Keratinocyte (primary cell): ENCODE results near the gene BCAP31. TPM values are rescaled to one million over a fixed set of nuclear protein-coding genes. Genes with fewer than 3 reads are reported as not detected.
A peak's percentile ranks its signal among the peaks of the same experiment; 100 is the strongest.

ENCODE experiments used
- DNase-seq: peaks from one replicate; pipeline ENCODE4 v3.0.0-alpha.2; 2011; ENCODE audit warnings: low read depth, missing footprints, low spot score
- FAIRE-seq: peaks from 2 replicates; lab custom pipeline; 2011; peaks lifted over from hg19 to GRCh38; lab: Jason Lieb, UNC
- H2AFZ ChIP-seq: 2 replicates; pipeline ENCODE4 v1.6.0; 2012; ENCODE audit warnings: low read length, control low read depth, inconsistent platforms; ENCODE audit not compliant: control insufficient read depth
- H3K27ac ChIP-seq: 2 replicates; pipeline ENCODE4 v1.5.1; 2011; ENCODE audit warnings: low read length; ENCODE audit not compliant: control insufficient read depth, insufficient read depth
- H3K27me3 ChIP-seq: 3 replicates; pipeline ENCODE4 v1.6.0; 2011; ENCODE audit warnings: low read length; ENCODE audit not compliant: control insufficient read depth, insufficient read depth; ENCODE audit errors: extremely low read depth
- H3K36me3 ChIP-seq, 2 experiments: 2 replicates in 1 of 2; 3 replicates in 1 of 2; pipeline ENCODE4 v1.5.1; 2011; ENCODE audit warnings: low read length in 2 of 2, mild to moderate bottlenecking in 1 of 2; ENCODE audit not compliant: control insufficient read depth in 2 of 2, insufficient read depth in 2 of 2; ENCODE audit errors: extremely low read depth in 1 of 2
- H3K4me1 ChIP-seq: 3 replicates; pipeline ENCODE4 v1.5.1; 2011; ENCODE audit warnings: low read length; ENCODE audit not compliant: control insufficient read depth, insufficient read depth; ENCODE audit errors: extremely low read depth
- H3K4me2 ChIP-seq: 3 replicates; pipeline ENCODE4 v1.6.0; 2011; ENCODE audit warnings: low read depth, low read length; ENCODE audit not compliant: control insufficient read depth, insufficient read depth; ENCODE audit errors: extremely low read depth
- H3K4me3 ChIP-seq, 3 experiments: fragments of 200-600 bp in 1 of 3; sonication (generic) in 1 of 3; 2 replicates in 2 of 3; 3 replicates in 1 of 3; pipeline ENCODE4 v1.5.1; 2011 to 2016; ENCODE audit warnings: low read length in 3 of 3, mild to moderate bottlenecking in 3 of 3, control low read depth in 2 of 3, inconsistent platforms in 1 of 3, low read depth in 1 of 3, mixed read lengths in 1 of 3, mixed run types in 1 of 3, moderate library complexity in 1 of 3; ENCODE audit not compliant: control insufficient read depth in 2 of 3, insufficient read depth in 2 of 3; ENCODE audit errors: extremely low read depth in 1 of 3
- H3K79me2 ChIP-seq: 2 replicates; pipeline ENCODE4 v1.6.0; 2012; ENCODE audit warnings: low read length; ENCODE audit not compliant: control insufficient read depth, insufficient read depth
- H3K9ac ChIP-seq: 3 replicates; pipeline ENCODE4 v1.6.0; 2011; ENCODE audit warnings: low read length; ENCODE audit not compliant: control insufficient read depth, insufficient read depth; ENCODE audit errors: extremely low read depth
- H3K9me1 ChIP-seq: 3 replicates; pipeline ENCODE4 v1.6.0; 2011; ENCODE audit warnings: low read length; ENCODE audit not compliant: control insufficient read depth, insufficient read depth; ENCODE audit errors: extremely low read depth
- H3K9me3 ChIP-seq: 2 replicates; pipeline ENCODE4 v1.5.1; 2012; ENCODE audit warnings: low read depth, low read length; ENCODE audit not compliant: control insufficient read depth
- H4K20me1 ChIP-seq: 3 replicates; pipeline ENCODE4 v1.6.0; 2011; ENCODE audit warnings: low read length; ENCODE audit not compliant: control insufficient read depth, insufficient read depth; ENCODE audit errors: extremely low read depth
- EZH2 ChIP-seq: IDR thresholded peaks from one replicate; pipeline ENCODE4 v1.6.1; 2012; ENCODE audit warnings: inconsistent platforms, mild to moderate bottlenecking, low read length, moderate library complexity
- dilution Hi-C: fragments of 300-500 bp; cut with MboI; formaldehyde crosslinking; loops from one replicate; pipeline ENCODE4 v1.7.0; 2020; ENCODE audit warnings: low sequenced_read_pairs; ENCODE audit not compliant: extremely low pct_ligation_motif_present
- polyA plus RNA-seq, 5 experiments: library from polyadenylated mRNA; depleted of rRNA in 3 of 5; stranded (reverse) in 3 of 5; stranded (forward) in 1 of 5; unstranded in 1 of 5; fragments of >200 nt; gene quantifications; 1 replicate in 1 of 5; 2 replicates in 3 of 5; 3 replicates in 1 of 5; pipeline versions ENCODE4 v1.2.1 to v1.2.3, GENCODE V29; 2011 to 2012; ENCODE audit warnings: missing spikeins in 2 of 5, low read depth in 1 of 5, low replicate concordance in 1 of 5
- TF ChIP-seq, protein P1 (sequence below), 3 experiments: IDR thresholded peaks in 1 of 3; conservative IDR thresholded peaks in 1 of 3; optimal IDR thresholded peaks in 1 of 3; 2 replicates in 2 of 3; 3 replicates in 1 of 3; pipeline versions ENCODE3 to v1.5.1; 2011; ENCODE audit warnings: low read length in 3 of 3, mild to moderate bottlenecking in 3 of 3, moderate library complexity in 2 of 3, control low read depth in 1 of 3, inconsistent platforms in 1 of 3; ENCODE audit not compliant: insufficient read depth in 2 of 3; ENCODE audit errors: extremely low read depth in 1 of 3

The BCAP31 gene
- polyA plus RNA-seq, 1 donor (not counting 4 experiments of a cell fraction or from before 2014, with no cell fraction given): 262 TPM

GRCh38 chrX:153725832-153726285, 1.7 kb upstream of the BCAP31 start:
- peaks cover under 1 to 3% of the 10 kb centered on the region in 2 experiments for H3K36me3 ChIP-seq
- peak overlapping the region in 1 of 3 experiments; percentile 6 for H3K4me3 ChIP-seq
- no peak overlapping the region for H3K27ac ChIP-seq
- DNase-seq (no peak), FAIRE-seq (no peak)
- no peaks in the 10 kb centered on the region for H3K9me3 ChIP-seq
- peak overlapping the region; percentile 16 for H3K4me2 ChIP-seq
- H3K9me1 ChIP-seq: no peaks in the 10 kb centered on the region
- TF ChIP-seq EZH2: no peak
- TF ChIP-seq, protein P1, sequence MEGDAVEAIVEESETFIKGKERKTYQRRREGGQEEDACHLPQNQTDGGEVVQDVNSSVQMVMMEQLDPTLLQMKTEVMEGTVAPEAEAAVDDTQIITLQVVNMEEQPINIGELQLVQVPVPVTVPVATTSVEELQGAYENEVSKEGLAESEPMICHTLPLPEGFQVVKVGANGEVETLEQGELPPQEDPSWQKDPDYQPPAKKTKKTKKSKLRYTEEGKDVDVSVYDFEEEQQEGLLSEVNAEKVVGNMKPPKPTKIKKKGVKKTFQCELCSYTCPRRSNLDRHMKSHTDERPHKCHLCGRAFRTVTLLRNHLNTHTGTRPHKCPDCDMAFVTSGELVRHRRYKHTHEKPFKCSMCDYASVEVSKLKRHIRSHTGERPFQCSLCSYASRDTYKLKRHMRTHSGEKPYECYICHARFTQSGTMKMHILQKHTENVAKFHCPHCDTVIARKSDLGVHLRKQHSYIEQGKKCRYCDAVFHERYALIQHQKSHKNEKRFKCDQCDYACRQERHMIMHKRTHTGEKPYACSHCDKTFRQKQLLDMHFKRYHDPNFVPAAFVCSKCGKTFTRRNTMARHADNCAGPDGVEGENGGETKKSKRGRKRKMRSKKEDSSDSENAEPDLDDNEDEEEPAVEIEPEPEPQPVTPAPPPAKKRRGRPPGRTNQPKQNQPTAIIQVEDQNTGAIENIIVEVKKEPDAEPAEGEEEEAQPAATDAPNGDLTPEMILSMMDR (optimal IDR thresholded peaks at IDR 0.05 in 1 of 3, IDR thresholded peaks at IDR 0.05 in 1 of 3, conservative IDR thresholded peaks at IDR 0.05 in 1 of 3; ENCODE audit: extremely low read depth in 1 of 3, insufficient read depth in 2 of 3, low read length in 3 of 3): no peak
- H4K20me1 ChIP-seq: peaks cover 2% of the 10 kb centered on the region
- H3K9ac ChIP-seq: no peak overlapping the region
- peaks cover 28% of the 10 kb centered on the region for H3K4me1 ChIP-seq
- peaks cover 17% of the 10 kb centered on the region for H3K79me2 ChIP-seq
- dilution Hi-C loops: no loop called here
- H2AFZ ChIP-seq: no peak overlapping the region
- H3K27me3 ChIP-seq: no peaks in the 10 kb centered on the region

- TF ChIP-seq, protein P1 (optimal IDR thresholded peaks at IDR 0.05 in 1 of 3, IDR thresholded peaks at IDR 0.05 in 1 of 3, conservative IDR thresholded peaks at IDR 0.05 in 1 of 3; ENCODE audit: extremely low read depth in 1 of 3, insufficient read depth in 2 of 3, low read length in 3 of 3): no peak
- no peak for TF ChIP-seq EZH2
- DNase-seq (no peak), FAIRE-seq (no peak)
- peaks cover 2% of the 10 kb centered on the region for H4K20me1 ChIP-seq
- dilution Hi-C loops: no loop called here
- H3K9me3 ChIP-seq: no peaks in the 10 kb centered on the region
- peak overlapping the region; percentile 62 for H3K9ac ChIP-seq
- no peak overlapping the region for H2AFZ ChIP-seq
- H3K4me1 ChIP-seq: peaks cover 28% of the 10 kb centered on the region
- H3K79me2 ChIP-seq: peaks cover 21% of the 10 kb centered on the region
- H3K4me2 ChIP-seq: peak overlapping the region; percentile 58
- peaks cover 1 to 6% of the 10 kb centered on the region in 2 experiments for H3K36me3 ChIP-seq
- peak overlapping the region; percentile 20 to 32 (median 32) for H3K4me3 ChIP-seq
- no peaks in the 10 kb centered on the region for H3K27me3 ChIP-seq
- no peaks in the 10 kb centered on the region for H3K9me1 ChIP-seq
- no peak overlapping the region for H3K27ac ChIP-seq
These were observed 1.0 kb upstream of the BCAP31 start for GRCh38 chrX:153725039-153725831.
